MM.1S (cell line): Measurements from ENCODE around the gene CTDSPL2.

ENCODE experiments used
- EZH2 ChIP-seq: fragments of 300-600 bp; sonication (generic); optimal IDR thresholded peaks from 2 replicates; pipeline ENCODE3; 2017; ENCODE audit warnings: low read depth, mild to moderate bottlenecking, antibody characterized with exemption, low read length, mixed read lengths
- EZH2phosphoT487 ChIP-seq: fragments of 300-600 bp; sonication (generic); IDR thresholded peaks from 2 replicates; pipeline ENCODE4 v1.6.1; 2018; ENCODE audit warnings: antibody characterized with exemption, low read length

DNA sequence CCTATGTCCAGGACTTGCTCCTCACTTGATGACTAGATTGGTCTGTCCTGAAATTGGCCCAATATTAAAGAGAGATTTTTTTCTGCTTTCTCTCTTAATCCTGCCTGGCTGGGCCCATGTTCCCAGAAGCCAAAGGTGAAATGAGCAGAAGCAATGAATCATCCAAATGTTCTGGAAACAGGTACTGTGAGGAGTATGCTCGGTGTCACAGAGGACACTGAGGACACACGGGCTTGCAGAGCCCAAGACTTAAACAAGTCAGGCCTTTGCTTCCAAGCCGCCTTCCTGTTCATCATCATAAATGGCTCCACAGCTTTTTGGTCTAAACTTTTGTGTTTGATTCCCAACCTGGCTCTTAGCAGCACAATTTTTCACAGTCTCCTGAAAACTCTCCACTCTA lies 140.9 kb downstream of the CTDSPL2 start:
- TF ChIP-seq EZH2 (no peak), EZH2phosphoT487 (no peak)
